Heart left ventricle (tissue), 16 donors: ENCODE results near the gene ME1. TPM values are rescaled to one million over a fixed set of nuclear protein-coding genes. Genes with fewer than 3 reads are reported as not detected.
"Not testable (repeated sequence)": the region's sequence is repeated elsewhere in the genome, so short reads cannot be mapped to it uniquely, and the experiment has no call there.

Experiments used
- ATAC-seq, 4 donors: fragments of 200-7000 bp; cut with Tn5 transposase; one replicate each; pipeline ENCODE4 v1.9.1; 2020 to 2022; ENCODE audit warnings: moderate library complexity in 4 of 4, mild to moderate bottlenecking in 3 of 4, moderate number of reproducible peaks in 1 of 4
- DNase-seq, 5 donors: peaks; one replicate each; pipeline ENCODE4 v3.0.0-alpha.2; 2020
- H3K27ac ChIP-seq, 12 donors: fragments of 200-600 bp; sonication (generic) in 4 of 12; one replicate each; pipeline versions ENCODE4 v1.5.0 to v1.8.0; 2016 to 2022; ENCODE audit warnings: mild to moderate bottlenecking in 2 of 12
- H3K27me3 ChIP-seq, 9 donors: fragments of 200-600 bp; sonication (generic) in 2 of 9; one replicate each; pipeline versions ENCODE4 v1.5.1 to v1.8.0; 2016 to 2022; ENCODE audit warnings: mild to moderate bottlenecking in 3 of 9
- H3K36me3 ChIP-seq, 9 donors: fragments of 200-600 bp; sonication (generic) in 2 of 9; one replicate each; pipeline versions ENCODE4 v1.5.0 to v1.8.0; 2018 to 2022; ENCODE audit warnings: mild to moderate bottlenecking in 2 of 9
- H3K4me1 ChIP-seq, 12 donors: fragments of 200-600 bp; sonication (generic) in 4 of 12; one replicate each; pipeline versions ENCODE4 v1.5.0 to v1.8.0; 2016 to 2022; ENCODE audit warnings: mild to moderate bottlenecking in 3 of 12
- H3K4me3 ChIP-seq, 12 donors: fragments of 200-600 bp; sonication (generic) in 4 of 12; one replicate each; pipeline versions ENCODE4 v1.5.0 to v1.8.0; 2017 to 2022; ENCODE audit warnings: mild to moderate bottlenecking in 9 of 12, moderate library complexity in 4 of 12
- H3K9me3 ChIP-seq, 12 donors: fragments of 200-600 bp; sonication (generic) in 4 of 12; one replicate each; pipeline versions ENCODE4 v1.5.0 to v1.8.0; 2016 to 2022; ENCODE audit warnings: mild to moderate bottlenecking in 1 of 12
- CTCF ChIP-seq, 12 donors: fragments of 200-600 bp; sonication (generic) in 4 of 12; IDR thresholded peaks; one replicate each; pipeline versions ENCODE4 v1.5.0 to v1.8.0; 2018 to 2022; ENCODE audit warnings: antibody characterized with exemption in 12 of 12, mild to moderate bottlenecking in 5 of 12
- POLR2A ChIP-seq, 2 donors: fragments of 450-650 bp; IDR thresholded peaks; one replicate each; pipeline ENCODE4 v1.6.1; 2017; ENCODE audit warnings: antibody characterized with exemption in 2 of 2, mild to moderate bottlenecking in 2 of 2, moderate library complexity in 2 of 2
- whole genome bisulfite sequencing, 4 donors: extraction: QIAGEN DNeasy Blood & Tissue Kit in 2 of 4; methylation state at CpG; one replicate each; pipeline versions ENCODE4 v1.1.5 to v1.1.7; 2013 to 2018; 5-methylcytosine and 5-hydroxymethylcytosine counted together
- intact Hi-C, 10 donors: fragments of 100-400 bp; cut with DNase I; formaldehyde crosslinking; loops; one replicate each; pipeline versions ENCODE4 v1.11.1 to v1.14.2; 2022
- polyA plus RNA-seq, 2 donors: library from polyadenylated mRNA; stranded (reverse); fragments of 200-250 nt; gene quantifications; one replicate each; pipeline ENCODE4 v1.2.3, GENCODE V29; 2013
- total RNA-seq, 9 donors: library from RNA; depleted of rRNA in 2 of 9; stranded (reverse); fragments of >200 nt in 2 of 9; fragmentation: NEBNext Ultra II Directional in 3 of 9; extraction: Animal tissue kit (Norgen Biotek cat#: 25700) in 3 of 9; gene quantifications; one replicate each; pipeline versions ENCODE4 v1.1.0 to v1.2.4, GENCODE V29; 2016 to 2023
- donor health status: ischemic (EF 13 %, LVEDD 7.1; RV severe dilation, severe dysfunction).
- donor health status: healthy with polysubstance abuse.
- donor health status: DM: no; HTN: yes; CAD: no.
- donor health status: DM: no; HTN: no; CAD: no.
- donor health status: ischemic (EF 25% LVEDD 6.9; RV normal size, moderate dysfunction).
- donor health status: ischemic (EF 25% LVEDD 5.7; RV mildly dilated, moderate dysfunction).
- donor health status: healthy.
- donor health status: DM: yes; HTN: yes; CAD: no.
- donor health status: ischemic (EF 35%, LVEDD 5.7; RV mildly dilated, moderate dysfunction).
- donor health status: nonischemic (EF 11% LVEDD 7.7; RV severe dilation, severe dysfunction).
- donor health status: DM: yes; HTN: yes; CAD: no.
- donor health status: PGD.
- donor health status: ischemic (EF 29% LVEDD 5.4; RV normal size, mild dysfunction).
- donor health status: nonischemic (EF 23%, LVEDD 6.1; RV moderate dilation, normal function).

The ME1 gene
- total and polyA plus RNA-seq, 11 donors: 7.0 to 28.5 (median 18.1) TPM

GRCh38 chr6:83193747-83194566 lies 236.9 kb downstream of the ME1 start:
- DNase-seq: peak; percentile 29 to 78 (median 45)
- Histone ChIP-seq H3K36me3 (peaks cover 0 to 36% (median 24%) of the 10 kb centered on the region in 9 donors), H3K4me1 (peaks cover 0 to 29% (median 16%) of the 10 kb centered on the region in 12 donors), H3K4me3 (peak overlapping the region; percentile 66 to 99 (median 82)), H3K27ac (peak overlapping the region; percentile 9 to 90 (median 73)), H3K27me3 (no peaks in the 10 kb centered on the region), H3K9me3 (no peaks in the 10 kb centered on the region)
- WGBS, 4 donors: 3 to 6% (median 3%) methylated on average over 34 to 44 of the region's 44 CpGs
- intact Hi-C loops: loop anchor here in 7 of 10 donors (5.0 to 10.0 kb wide), 5 partner anchors 119 to 949 kb away; partner anchors contain the start of genes DOP1A (in 3 of the 7), IBTK (in 3 of the 7), UBE3D (in 3 of the 7) and TPBG (in 2 of the 7)
- TF ChIP-seq POLR2A (IDR thresholded peaks at IDR 0.05) (no peak), CTCF (IDR thresholded peaks at IDR 0.05) (no peak)
- peak in 3 of 4 donors; percentile 48 to 71 (median 56) for ATAC-seq

GRCh38 chr6:83192871-83193746 lies 237.7 kb downstream of the ME1 start, which contains the start of the genes PGM3 and RWDD2A:
TSS of gene PGM3 (minus strand) at chr6:83193265. CDS start at chr6:83191012, 2,253 bp downstream.
TSS of gene RWDD2A (plus strand) at chr6:83193357. CDS start at chr6:83194452, 1,095 bp downstream.
- WGBS, 4 donors: 0 to 1% (median 0%) methylated on average over 35 to 88 of the region's 88 CpGs
- peak within 1 kb of the TSS; percentile 27 to 90 (median 73) for H3K27ac ChIP-seq
- H3K4me3 ChIP-seq: peak within 1 kb of the TSS; percentile 66 to 99 (median 82)
- DNase-seq: peak; percentile 92 to 95 (median 93)
- intact Hi-C loops: loop anchor here in 7 of 10 donors (5.0 to 10.0 kb wide), 5 partner anchors 118 to 948 kb away; partner anchors contain the start of genes DOP1A (in 3 of the 7), IBTK (in 3 of the 7), UBE3D (in 3 of the 7) and TPBG (in 2 of the 7)
- peak; percentile 97 to 100 (median 99) for ATAC-seq
- no peaks in the 10 kb centered on the region for H3K9me3 ChIP-seq
- TF ChIP-seq POLR2A (IDR thresholded peaks at IDR 0.05) (peak; percentile 1 to 87), CTCF (IDR thresholded peaks at IDR 0.05) (no peak)
- no peaks in the 10 kb centered on the region for H3K27me3 ChIP-seq
- peaks cover 0 to 45% (median 33%) of the 10 kb centered on the region in 9 donors for H3K36me3 ChIP-seq
- H3K4me1 ChIP-seq: peaks cover 0 to 29% (median 16%) of the 10 kb centered on the region in 12 donors

- H3K4me3 ChIP-seq: peak overlapping the region; percentile 66 to 99 (median 82)
- intact Hi-C loops: loop anchor here in 7 of 10 donors (5.0 to 10.0 kb wide), 5 partner anchors 118 to 948 kb away; partner anchors contain the start of genes DOP1A (in 3 of the 7), IBTK (in 3 of the 7), UBE3D (in 3 of the 7) and TPBG (in 2 of the 7)
- no peaks in the 10 kb centered on the region for H3K9me3 ChIP-seq
- peak overlapping the region in 9 of 12 donors; percentile 72 to 90 (median 79) for H3K27ac ChIP-seq
- H3K36me3 ChIP-seq: peaks cover 0 to 51% (median 38%) of the 10 kb centered on the region in 9 donors
- WGBS, 4 donors: 1 to 3% (median 1%) methylated on average over 4 of the region's 4 CpGs
- peaks cover 0 to 29% (median 16%) of the 10 kb centered on the region in 12 donors for H3K4me1 ChIP-seq
- no peak for ATAC-seq
- no peak for DNase-seq
- no peak for TF ChIP-seq CTCF (IDR thresholded peaks at IDR 0.05)
- TF ChIP-seq POLR2A (IDR thresholded peaks at IDR 0.05): no peak
- H3K27me3 ChIP-seq: no peaks in the 10 kb centered on the region
These were observed 238.4 kb downstream of the ME1 start for GRCh38 chr6:83192456-83192855.

DNA sequence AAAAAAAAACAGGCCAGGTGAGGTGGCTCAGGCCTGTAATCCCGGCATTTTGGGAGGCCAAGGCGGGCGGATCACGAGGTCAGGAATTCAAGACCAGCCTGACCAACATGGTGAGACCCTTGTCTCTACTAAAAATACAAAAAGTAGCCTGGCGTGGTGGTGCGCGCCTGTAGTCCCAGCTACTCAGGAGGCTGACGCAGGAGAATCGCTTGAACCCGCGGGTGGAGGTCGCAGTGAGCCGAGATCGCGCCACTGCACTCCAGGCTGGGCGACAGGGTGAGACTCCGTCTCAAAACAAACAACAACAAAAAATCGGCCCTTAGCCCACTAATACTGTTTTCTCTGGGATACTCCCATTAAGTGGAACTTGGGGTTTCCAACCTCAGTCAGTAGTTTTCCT lies 238.9 kb downstream of the ME1 start:
- H3K27me3 ChIP-seq, DNase-seq, H3K27ac ChIP-seq, ATAC-seq, H3K9me3 ChIP-seq: not testable (repeated sequence)
- peaks cover 0 to 51% (median 40%) of the 10 kb centered on the region in 9 donors for H3K36me3 ChIP-seq
- H3K4me1 ChIP-seq: peaks cover 0 to 29% (median 16%) of the 10 kb centered on the region in 12 donors
- intact Hi-C loops: loop anchor here in 7 of 10 donors (5.0 to 10.0 kb wide), 5 partner anchors 117 to 947 kb away; partner anchors contain the start of genes DOP1A (in 3 of the 7), IBTK (in 3 of the 7), UBE3D (in 3 of the 7) and TPBG (in 2 of the 7)
- H3K4me3 ChIP-seq: peak overlapping the region in 10 of 12 donors; percentile 66 to 99 (median 80)
- 90 to 94% (median 93%) methylated on average over 18 of the region's 18 CpGs for WGBS, 4 donors
